ENCODE results near the gene R3HDM4.
"Not testable (repeated sequence)": the region's sequence is repeated elsewhere in the genome, so short reads cannot be mapped to it uniquely, and the experiment has no call there.

R3HDM4 gene

GRCh38 chr19:911197-912033 lies 1.6 kb downstream of the R3HDM4 start:
- no peak for DNase-seq

GRCh38 chr19:907183-907853 lies 5.7 kb downstream of the R3HDM4 start:
- DNase-seq, result no peak

- DNase-seq, result no peak
Observed at GRCh38 chr19:906480-906879, 6.5 kb downstream of the R3HDM4 start.

DNA sequence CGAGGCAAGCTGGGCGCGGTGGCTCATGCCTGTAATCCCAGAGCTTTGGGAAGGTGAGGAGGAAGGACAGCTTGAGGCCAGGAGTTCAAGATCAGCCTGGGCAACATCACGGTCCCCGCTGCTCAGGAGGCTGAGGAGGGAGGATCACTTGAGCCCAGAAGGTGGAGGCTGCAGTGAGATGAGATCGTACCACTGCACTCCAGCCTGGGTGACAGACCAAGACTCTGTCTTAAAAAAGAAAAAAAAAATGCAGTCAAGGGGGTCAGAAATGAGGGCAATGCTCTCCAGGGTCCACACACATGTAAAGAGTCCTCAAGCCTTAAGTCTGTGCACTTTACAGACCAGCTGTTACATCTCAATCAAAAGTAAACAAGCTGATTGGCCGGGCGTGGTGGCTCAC lies 8.5 kb downstream of the R3HDM4 start:
- DNase-seq, result no peak

DNA sequence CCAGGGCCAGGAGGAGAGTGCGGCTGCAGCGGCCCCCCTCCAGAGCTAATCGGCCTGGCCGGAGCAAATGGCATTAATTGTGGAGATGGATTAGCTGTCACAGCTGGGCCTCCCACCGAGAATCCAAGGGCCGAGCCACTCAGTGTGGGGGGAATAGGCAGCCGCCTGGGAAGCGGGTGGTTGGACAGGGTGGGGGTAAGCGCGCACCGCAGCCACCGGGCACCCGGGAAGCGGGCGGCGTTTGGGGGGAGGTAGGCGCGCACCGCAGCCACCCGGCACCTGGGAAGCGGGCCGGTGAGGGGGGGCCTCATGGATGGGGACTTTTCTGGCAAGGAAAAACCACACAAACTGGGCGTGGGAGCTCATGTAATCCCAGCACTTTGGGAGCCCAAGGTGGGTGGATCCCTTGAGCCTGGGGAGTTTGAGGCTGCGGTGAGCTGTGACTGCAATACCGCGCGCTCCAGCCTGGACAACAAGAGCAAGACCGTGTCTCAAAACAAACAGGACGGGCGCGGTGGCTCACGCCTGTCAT lies 9.7 kb downstream of the R3HDM4 start:
- DNase-seq, result peak; percentile 39

DNA sequence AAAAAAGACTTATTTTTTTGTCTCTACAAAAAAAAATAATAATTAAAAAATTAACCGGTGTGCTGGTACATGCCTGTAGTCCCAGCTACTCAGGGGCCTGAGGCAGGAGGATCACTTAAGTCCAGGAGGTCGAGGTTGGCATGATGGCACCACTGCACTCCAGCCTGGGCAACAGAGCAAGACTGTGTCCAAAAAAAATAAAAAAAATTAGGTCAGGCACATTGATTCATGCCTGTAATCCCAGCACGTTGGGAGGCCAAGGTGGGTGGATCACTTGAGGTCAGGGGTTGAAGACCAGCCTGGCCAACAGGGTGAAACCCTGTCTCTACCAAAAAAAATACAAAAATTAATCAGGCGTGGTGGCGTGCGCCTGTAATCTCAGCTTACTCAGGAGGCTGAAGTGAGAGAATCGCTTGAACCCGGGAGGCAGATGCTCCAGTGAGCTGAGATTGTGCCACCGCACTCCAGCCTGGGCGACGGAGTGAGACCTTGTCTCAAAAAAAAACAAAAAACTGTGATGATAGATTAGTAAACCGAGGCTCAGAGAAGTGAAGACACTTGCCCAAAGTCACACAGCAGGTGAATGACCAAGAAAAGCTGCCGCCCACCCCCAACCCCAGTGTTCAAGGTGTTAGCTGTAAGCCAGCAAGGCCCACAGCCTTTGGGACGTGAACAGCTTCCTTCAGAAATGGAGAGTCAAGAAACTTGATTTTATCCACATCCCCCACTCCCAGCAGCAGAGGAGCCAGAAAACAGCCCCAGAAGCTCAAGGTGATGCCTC lies 10.4 kb downstream of the R3HDM4 start:
- DNase-seq, result no peak

GRCh38 chr19:902093-902370 lies 11.0 kb downstream of the R3HDM4 start:
- DNase-seq, result no peak

DNA sequence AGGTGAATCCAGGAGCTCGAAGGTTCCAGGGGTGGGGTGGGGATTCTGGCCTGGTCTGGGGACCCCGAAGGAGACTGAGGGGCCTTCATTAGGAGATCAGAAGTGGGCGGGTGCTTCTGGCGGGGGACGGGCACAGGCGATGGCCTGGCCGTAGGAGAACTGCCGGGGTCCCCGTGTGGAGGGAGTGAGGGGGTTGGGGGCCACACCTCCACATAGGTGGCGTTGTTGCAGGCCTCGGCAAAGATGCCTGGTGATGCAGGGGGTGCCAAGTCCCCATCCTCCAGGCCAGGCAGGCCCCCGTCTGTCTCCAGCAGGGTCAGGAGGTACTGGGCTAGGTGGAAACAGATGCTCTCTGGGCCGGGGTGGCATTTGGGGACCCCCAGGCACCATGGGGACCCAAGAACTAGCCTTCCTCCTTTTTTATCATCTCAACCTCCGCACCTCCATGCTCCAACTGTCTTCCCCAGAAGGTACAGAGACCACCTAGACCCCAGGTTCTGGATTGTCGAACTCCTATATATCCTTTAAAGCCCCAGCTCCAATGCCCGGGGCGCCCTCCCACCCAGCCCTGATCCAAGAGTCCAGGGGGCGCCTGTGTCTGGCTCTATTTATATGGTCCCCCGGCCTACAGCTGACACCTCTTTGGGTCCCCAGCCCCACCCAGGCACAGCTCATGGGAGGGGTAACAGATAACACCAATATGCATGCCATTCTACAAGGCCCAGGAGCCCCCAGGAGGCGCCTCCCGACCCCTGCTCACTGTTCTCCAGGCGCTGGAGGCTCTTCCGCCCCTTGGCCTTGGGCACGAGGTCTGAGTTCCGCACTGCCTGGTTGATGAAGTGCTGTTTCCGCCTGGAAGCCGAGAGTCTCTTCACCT lies 11.6 kb downstream of the R3HDM4 start:
- DNase-seq, result no peak

DNA sequence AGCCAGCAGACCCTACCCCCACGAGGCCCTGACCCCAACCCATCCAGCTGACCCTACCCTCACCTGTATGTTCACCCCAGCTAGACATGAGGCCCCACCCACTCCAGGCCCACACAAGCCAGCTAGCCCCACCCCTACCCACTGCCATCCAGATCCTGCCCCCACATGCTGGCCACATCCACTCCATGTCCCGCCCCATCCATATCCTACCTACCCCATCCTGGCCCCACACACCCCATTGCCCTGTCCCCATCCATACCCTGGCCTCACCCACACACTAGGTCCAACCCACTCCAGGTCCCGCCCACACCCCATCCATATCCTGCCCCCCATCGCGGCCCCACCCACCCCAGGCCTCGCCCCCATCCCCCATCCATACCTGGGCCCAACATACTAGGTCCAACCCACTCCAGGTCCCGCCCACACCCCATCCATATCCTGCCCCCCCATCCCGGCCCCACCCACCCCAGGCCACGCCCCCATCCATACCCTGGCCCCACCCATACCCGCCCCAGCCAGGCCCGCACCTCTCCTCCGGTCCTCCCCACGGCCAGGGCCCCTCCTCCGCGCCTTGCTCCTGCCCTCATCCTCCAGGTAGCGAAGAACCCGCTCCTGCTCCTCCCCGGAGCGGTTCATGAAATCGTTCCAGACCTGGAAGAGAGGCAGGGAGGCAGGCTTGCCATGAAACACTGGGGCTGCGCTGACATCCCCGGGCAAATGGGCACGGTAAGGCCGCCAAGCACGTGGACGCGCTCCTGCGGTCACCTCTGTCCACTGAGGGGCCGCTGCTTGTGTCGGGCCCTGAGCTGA lies 12.5 kb downstream of the R3HDM4 start:
- no peak for DNase-seq

- no peak for DNase-seq
Observed at GRCh38 chr19:900043-900301, 13.0 kb downstream of the R3HDM4 start.

GRCh38 chr19:899336-900042 lies 13.5 kb downstream of the R3HDM4 start:
- no peak for DNase-seq

- DNase-seq, result no peak
Observed at GRCh38 chr19:898663-899062, 14.4 kb downstream of the R3HDM4 start.

DNA sequence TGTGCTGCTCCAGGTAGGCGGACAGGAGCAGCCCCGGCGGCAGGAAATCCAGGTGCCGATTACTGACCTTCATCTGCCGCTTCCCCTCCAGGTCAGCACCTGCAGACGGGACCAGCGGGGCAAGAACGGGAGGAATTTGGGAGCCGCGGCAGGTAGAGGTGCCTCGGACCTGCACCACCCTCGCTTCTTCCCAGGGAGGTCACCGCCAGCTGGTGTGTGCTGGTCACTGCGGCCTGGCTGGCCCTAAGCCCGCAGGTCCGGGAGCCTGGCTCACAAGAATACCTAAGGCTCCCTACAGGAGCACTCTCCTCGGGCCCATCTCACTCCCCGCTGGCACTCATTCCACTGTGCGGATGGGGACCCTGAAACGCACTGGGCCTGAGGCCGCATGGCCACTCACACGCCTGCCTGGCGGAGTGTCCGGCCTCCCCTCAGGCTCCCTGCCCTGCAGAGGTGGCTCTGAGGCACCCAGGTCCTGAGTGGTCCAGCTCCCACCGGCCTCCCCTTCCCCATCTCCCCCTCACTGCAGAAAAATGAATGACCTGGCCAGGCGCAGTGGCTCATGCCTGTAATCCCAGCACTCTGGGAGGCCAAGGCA lies 15.5 kb downstream of the R3HDM4 start:
- no peak for DNase-seq

DNA sequence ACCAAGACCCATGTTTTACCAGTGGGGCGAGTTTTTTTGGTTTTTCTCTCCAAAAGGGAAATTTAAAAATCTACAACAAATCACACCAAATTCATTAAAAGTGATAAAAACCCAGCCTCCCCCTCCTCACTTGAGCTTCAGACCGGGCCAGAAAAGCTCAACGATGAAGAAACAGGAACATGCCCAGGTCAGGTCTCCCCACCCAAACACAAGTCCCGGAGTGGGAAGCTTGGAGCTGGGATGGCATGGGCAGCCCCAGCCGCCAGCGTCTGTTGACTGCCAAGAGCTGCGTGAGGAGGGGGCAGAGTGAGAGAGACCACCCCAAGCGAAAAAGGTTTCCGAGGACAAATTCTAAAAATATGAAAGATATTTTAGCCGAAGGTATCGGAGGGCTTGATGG lies 16.0 kb downstream of the R3HDM4 start:
- DNase-seq, result no peak

DNA sequence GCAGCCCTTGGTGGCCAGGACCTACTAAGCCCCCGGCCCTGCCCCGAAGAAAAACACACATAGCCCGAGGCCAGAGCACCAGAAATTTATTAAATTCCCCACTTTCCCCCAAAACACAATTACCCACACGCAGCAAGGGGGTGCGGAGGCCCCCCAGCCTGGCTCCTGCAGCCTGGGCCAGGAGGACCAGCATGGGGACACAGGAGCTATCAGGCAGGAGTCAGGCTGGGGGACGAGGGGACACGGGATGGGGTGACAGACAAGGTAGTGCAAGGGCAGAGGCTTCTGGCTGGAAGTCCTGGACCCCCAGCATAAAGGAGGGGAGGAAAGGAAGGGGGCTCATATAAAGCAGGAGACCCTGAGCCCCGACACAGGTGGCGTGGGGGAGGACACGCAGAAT lies 16.6 kb downstream of the R3HDM4 start:
- DNase-seq, result no peak

- DNase-seq, result peak; percentile 92
Observed at GRCh38 chr19:892894-893689, 19.9 kb downstream of the R3HDM4 start, which contains the start of the genes MED16 and RNU6-9. Gene MED16 (minus strand): TSS chr19:893187. CDS start chr19:891131, 2,056 bp downstream. Gene RNU6-9 (plus strand): TSS chr19:893484.

GRCh38 chr19:892243-892893 lies 20.7 kb downstream of the R3HDM4 start:
- no peak for DNase-seq

DNA sequence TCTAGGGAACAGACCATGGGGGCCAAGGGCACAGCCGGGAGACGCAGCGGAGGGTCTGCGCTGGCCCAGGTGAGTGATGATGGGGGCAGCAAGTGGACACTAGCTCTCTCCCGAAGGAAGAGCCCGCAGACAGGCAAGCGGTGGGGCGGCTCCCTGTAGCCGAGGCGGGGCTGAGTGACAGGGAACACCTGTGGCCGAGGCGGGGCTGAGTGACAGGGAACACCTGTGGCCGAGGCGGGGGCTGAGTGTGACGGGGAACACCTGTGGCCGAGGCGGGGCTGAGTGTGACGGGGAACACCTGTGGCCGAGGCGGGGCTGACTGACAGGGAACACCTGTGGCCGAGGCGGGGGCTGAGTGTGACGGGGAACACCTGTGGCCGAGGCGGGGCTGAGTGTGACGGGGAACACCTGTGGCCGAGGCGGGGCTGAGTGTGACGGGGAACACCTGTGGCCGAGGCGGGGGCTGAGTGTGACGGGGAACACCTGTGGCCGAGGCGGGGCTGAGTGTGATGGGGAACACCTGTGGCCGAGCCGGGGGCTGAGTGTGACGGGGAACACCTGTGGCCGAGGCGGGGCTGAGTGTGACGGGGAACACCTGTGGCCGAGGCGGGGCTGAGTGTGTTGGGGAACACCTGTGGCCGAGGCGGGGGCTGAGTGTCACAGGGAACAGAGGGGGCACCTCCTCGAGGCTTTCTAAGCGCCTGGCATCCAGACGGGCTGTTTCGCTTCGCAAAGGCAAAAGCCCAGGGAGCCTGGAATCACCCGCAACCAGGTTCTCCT lies 21.4 kb downstream of the R3HDM4 start:
- DNase-seq, result not testable (repeated sequence)
